HG02798 (cell line): ENCODE data around the gene CHADL.
A peak's percentile ranks its signal among the peaks of the same experiment; 100 is the strongest.
"Not testable (repeated sequence)": the region's sequence is repeated elsewhere in the genome, so short reads cannot be mapped to it uniquely, and the experiment has no call there.

Source experiments
- ATAC-seq: cut with Tn5 transposase; IDR thresholded peaks from one replicate; pipeline ENCODE4 v1.9.1; 2021; ENCODE audit warnings: mild to moderate bottlenecking; ENCODE audit not compliant: unreplicated experiment, poor library complexity

Gene CHADL

GRCh38 chr22:41240377-41241132 lies at the start of gene CHADL:
Gene CHADL (minus strand): TSS chr22:41240931. CDS start chr22:41240881, 50 bp downstream.
- no peak for ATAC-seq

DNA sequence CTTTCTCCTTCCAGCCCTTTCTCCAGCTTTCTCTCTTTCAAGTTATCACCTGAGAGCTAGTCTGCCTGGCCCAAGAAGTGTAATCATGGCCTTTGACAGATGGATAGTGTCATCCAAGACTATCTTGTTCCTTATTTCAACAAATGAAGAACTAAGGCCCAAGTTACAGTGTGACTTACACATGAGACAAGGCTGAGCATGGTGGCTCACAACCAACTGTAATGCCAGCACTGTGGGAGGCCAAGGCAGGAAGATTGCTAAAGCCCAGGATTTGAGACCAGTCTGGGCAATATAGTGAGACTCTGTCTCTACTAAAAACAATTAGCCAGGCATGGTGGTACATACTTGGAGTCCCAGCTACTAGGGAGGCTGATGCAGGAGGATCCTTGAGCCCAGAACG lies 48.9 kb upstream of the CHADL start:
- no peak for ATAC-seq

DNA sequence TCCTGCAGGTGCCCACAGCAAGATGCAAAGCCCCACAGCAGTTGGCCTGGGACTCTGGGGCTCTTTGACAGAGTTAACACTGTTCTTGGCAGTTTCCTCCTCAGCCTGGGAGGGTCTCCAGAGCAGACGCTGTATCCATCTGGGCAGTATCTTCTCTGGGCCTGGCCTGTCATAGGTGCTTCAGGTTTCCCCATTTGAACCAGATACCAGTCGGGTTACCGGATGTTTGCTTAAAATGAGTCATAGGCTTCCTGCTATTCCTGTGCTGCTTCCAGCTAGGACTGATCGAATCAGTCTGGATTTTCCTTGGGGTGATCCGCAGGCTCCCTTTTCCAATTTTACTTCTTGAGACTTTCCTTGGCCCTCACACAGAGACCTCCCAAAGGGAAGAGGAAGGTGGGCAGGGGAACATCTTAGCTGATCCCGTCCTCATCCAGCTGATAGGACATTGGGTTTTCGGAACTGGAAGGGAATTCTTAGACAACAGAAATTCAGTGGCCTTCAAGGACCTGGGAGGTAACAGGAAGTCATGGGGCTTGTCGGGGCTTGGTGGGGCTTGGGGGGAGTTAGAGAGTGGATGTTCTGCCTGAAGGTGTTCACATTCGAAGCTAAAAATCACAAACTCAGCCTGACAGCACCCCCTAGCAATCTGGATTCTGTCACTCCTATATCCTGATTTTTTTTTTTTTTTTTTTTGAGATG lies 47.7 kb upstream of the CHADL start:
- ATAC-seq = no peak

- ATAC-seq = peak; percentile 7
These were observed 45.9 kb upstream of the CHADL start for GRCh38 chr22:41286639-41287091.

- ATAC-seq = peak; percentile 97
These were observed 45.3 kb upstream of the CHADL start, which contains the start of gene RANGAP1 for GRCh38 chr22:41285820-41286638. Gene RANGAP1 (minus strand): TSS chr22:41286187. CDS start chr22:41281044, 5,143 bp downstream.

DNA sequence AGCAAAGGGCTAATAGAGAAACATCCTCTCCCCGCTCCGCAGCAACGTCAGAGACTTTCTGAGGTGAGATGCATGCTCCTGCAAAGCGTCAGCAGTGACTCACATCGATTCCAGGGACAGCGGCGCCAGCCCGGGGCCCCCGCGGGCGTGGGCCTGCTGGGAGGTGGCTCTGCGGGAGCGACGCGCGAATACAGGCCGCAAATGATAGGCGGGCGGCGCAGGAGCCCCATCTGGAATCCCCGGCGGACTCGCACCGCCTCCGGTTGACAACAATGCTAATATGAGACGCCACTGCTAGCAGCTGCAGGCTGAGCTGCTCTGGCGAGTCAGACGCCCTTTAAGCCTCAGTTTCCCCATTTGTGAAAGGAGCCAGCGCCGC lies 44.7 kb upstream of the CHADL start:
- peak; percentile 4 for ATAC-seq

DNA sequence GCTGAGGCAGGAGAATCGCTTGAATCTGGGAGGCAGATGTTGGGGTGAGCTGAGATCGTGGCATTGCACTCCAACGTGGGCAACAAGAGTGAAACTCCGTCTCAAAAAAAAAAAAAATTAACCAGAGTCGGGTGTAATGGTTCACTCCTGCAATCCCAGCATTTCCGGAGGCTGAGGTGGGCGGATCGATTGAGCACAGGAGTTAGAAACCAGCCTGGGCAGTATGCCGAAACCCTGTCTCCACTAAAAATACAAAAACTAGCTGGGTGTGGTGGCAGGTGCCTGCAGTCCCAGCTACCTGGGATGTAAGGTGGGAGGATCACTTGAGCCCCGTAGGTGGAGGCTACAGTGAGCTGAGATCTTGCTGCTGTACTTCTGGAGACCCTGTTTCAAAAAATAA lies 43.7 kb upstream of the CHADL start:
- ATAC-seq = no peak

DNA sequence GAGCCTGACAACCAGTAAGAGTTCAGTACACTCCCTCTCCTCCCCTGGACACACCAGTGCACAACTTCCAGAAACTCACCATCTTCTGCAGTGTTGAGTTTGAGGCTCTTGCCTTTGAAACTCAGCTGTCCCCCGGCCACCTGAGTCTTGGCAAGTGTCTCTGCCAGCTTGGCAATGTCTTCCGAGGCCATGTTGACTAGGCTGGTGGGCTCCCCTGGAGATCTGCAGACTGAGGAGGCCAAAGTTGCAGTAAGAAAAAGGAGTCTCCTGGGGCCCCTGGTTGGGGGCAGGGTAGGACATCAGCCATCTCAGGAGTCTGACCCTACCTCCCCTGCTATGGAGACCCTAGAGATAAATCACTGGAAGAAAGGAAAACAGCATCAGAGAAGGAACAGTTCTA lies 40.1 kb upstream of the CHADL start:
- ATAC-seq = no peak

- ATAC-seq = no peak
These were observed 39.3 kb upstream of the CHADL start for GRCh38 chr22:41280065-41280464.

GRCh38 chr22:41274856-41275255 lies 34.1 kb upstream of the CHADL start:
- no peak for ATAC-seq

- ATAC-seq = no peak
These were observed 32.4 kb upstream of the CHADL start for GRCh38 chr22:41273128-41273527.

GRCh38 chr22:41271787-41272186 lies 31.1 kb upstream of the CHADL start:
- ATAC-seq = no peak

DNA sequence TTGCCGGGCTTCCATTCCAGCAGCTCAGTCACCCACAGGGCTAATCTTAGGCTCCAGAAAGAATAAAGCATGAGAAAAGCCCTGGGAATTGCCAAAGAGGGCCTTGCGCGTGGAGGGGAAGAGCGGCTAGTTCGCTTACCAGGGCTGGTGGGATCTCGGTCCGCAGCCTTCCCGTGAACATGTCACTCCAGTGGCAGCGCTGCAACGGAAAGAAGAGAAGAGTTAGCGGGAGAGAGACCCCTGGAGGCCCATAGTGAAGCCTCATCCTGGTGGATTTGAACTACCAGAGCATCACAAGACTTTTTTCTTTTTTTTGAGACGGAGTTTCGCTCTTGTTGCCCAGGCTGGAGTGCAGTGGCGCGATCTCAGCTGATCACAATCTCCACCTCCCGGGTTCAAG lies 27.2 kb upstream of the CHADL start:
- ATAC-seq = no peak

DNA sequence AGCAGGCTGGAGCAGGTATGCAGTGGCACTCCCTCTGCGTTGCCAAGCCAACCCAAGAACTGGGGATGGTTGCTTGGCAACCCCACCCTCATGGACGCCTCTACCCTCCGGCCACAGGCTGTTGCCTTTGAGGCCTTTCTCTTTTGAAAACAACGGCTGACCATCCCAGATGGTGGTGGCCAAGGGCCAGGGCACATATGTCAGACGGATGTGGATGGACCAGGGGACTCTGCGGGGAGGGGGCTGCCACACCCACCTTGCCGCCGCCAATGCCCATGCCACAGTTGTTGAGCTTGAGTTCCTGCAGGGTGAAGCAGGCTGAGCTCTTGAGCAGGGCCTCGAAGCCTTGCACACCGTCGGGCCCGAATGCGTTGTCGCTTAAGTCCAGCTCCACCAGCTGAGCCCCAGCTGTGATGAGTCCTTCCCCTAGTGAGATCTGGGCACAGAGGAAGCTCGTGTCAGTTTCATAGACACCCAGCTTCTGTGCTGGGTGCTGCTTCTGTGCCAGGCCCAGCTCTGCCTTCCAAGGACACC lies 23.7 kb upstream of the CHADL start:
- no peak for ATAC-seq

GRCh38 chr22:41263704-41264103 lies 23.0 kb upstream of the CHADL start:
- no peak for ATAC-seq

DNA sequence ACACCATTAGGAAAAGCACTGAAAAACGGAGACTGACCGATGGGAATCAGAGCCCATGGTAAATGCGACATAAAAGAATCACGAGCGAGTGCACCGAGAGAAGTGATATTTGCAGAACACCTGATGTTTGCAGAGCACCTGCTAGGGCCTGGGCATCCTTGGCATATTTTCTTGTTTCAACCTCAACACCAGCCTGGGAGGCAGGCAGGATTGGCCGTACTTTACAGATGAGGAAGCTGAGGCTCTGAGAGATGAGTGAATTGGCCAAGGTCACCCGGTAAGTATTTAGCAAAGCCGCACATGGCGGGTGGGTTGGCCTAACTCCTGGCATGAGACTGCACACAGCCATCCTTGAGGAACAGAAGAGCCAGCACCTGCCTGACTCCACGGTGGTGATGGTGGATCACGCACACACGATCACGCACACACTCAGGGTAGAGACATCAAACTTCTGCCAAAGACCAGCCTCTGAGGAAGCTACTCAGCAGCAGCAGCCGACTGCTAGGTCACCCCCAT lies 21.6 kb upstream of the CHADL start:
- no peak for ATAC-seq

DNA sequence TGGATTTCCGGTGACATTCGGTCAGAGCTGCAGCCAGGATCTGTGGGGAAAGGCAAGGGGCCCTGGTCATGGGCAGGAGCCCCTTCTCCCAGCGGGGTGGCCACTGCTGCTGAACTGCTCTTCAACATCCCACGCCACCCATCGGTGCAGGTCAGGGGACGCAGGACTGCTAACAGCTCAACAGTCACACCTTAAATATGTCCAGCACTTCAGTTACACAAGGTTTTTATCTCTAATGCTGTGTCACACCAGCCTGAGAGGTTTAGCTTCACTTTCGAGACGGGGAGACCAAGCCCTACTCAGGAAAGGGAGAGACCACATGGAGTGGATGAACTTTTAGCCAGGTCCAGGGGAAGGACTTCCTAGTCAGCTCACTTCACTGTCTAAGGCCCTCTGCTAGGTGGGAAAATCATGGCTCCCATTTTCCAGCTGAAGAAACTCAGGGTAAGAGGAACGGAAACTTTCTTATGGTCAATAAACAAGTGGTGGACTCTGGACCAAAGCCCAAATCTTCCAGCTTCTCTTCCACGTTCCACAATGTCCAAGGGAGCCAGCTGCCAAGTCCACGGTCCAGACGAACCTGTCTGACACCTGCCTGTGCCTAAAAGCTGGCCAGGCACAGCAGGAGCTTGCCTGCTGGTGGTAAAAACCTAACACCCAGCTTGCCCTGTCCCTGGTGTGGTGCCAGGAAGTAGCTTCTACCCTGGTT lies 21.0 kb upstream of the CHADL start:
- no peak for ATAC-seq

DNA sequence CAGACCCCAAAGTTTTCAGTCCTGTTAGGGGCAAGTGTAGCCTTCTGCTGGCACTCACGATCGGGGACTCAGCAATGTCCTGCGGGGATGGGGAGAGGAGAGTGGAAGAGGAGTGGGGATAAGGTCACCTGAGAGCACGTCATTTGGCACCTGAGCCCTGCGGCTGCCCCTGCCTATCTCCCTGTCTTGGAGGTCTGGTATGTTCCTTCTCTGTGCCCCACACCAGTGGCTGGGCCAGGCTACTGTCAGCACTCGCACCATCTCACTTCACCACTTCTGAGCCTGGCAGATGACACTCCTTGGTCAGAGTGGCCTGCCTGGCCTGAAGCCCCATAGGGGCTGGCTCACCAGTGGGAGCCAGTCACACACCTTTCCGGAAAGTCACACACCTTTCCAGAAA lies 20.1 kb upstream of the CHADL start:
- ATAC-seq = no peak

- ATAC-seq = not testable (repeated sequence)
These were observed 19.0 kb upstream of the CHADL start for GRCh38 chr22:41259756-41260155.

DNA sequence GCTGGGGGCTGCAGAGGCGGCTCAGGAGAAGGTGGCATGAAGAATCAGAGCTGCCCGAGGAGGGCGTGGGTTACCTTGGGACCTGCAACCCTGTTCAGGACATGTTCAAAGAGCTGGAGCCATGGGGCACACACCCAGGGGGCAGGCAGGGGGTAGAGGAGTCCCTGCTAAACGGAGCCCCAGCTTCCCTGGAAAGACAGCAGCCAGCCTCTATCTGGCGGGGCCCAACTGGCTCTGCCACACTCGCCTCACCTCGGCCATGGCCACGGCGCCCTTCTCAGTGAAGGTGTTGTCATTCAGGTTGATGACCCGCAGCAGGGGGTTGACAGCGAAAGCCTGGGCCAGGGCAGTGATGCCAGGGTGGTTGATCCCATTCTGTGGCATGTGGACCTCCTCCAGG lies 17.0 kb upstream of the CHADL start:
- ATAC-seq = no peak
